Hematopoietic multipotent progenitor cell treated with erythropoietin and hydrocortisone succinate and interleukin-3 and kit ligand, for 17 days (in vitro differentiated cells): Measurements from ENCODE around the gene RAD51B.

ENCODE experiments used
- DNase-seq: peaks from one replicate; pipeline ENCODE4 v3.0.0-alpha.2; 2015; ENCODE audit warnings: low spot score

The RAD51B gene

DNA sequence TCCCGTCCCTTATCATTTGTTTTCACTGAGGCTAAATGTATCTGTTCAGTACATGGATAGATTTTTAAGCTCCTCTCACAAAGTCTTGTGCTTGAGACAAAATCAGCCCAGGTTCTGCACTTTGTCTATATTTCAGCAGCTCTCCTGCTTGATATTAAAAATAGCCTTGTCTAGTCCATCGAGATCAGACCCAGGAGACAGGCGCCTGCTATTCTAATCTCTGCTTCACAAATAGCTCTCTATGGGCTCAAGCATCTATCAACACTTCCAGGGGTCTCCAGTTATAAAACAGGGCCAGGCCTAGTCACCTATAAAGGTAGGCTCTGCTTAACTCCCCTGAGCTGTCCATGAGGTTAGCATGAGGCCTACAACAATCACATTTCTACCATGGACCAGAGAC, 910.8 kb downstream of the RAD51B start:
- no peak for DNase-seq

GRCh38 chr14:68730811-68731425, 911.3 kb downstream of the RAD51B start:
- DNase-seq: no peak

DNA sequence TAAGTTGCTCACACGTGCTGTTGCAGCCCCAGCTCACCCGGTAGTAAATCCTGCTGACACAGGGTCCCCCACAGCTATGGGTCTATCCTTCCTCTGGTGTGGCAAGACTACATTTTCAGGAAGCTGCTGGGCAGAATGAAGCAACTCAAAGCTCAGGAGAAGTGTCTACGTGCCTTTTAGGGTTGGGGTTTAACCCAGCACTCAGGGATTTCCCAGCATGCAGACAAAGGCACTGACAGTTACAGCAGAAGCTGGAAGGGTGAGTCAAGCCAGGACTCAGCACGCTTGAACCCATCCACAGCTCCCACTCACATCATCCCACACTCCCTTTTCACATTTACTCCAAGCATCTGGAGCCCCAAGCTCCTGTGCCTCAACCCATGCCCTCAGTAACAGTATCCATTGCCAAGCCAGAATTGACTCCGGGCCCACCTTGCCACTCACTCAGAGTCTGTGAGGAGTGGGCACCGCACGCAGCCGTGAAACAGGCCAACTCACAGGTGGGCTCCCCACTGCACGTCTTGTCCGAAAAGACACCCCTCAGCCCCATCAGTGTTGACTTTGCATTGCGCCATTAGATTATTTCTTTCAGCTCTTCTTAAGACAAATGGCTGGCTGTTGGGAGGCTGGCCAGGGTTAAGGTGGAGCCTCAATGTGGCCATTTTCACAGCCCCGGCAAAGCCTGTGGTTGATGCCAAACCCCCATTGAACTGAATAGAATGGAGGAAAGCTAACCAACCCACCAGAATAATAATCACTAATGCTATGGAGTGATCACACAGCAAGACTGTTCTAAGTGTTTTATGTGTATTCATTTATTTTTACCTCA, 913.7 kb downstream of the RAD51B start:
- no peak for DNase-seq

DNA sequence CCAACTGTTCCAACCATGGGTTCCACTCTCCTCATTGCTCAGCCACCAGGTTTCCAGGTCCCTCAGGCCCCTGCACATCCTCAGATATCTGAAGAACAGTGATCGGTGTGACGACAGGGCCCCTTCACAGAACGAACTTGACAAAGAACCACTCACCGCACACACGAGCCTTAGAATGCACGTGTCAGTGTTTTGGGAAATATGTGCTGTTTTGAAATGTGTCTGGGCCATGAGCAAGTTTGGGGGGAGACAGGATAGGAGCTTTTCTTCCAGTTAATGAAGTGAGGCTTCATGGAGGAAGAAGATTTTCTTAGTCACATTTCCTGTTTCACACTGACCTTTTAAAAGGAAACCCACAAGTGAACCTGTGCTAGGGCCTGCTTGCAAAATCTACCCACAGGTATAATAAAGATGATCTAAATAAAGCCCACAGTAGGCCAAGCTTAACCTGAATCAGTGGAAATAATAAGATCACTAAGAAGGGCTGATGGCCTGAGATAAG, 914.7 kb downstream of the RAD51B start:
- DNase-seq: no peak

DNA sequence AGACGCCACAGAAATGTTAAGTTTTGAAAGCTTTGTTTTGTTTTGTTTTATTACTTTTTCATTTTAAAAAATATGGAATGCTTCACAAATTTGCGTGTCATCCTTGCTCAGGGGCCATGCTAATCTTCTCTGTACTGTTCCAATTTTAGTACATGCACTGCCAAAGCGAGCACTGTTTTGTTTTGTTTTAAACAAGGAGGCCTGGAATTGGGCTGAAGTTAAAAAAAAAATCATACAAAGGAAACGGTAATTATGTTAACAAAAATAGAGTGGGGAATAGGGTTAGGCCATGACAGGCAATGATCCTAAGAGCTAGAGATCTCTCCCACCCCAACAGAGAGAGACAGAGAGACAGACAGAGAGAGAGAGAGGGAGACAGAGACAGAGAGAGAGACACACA, 916.3 kb downstream of the RAD51B start:
- DNase-seq: no peak

GRCh38 chr14:68736471-68736871, 916.9 kb downstream of the RAD51B start:
- no peak for DNase-seq

GRCh38 chr14:68737086-68737485, 917.5 kb downstream of the RAD51B start:
- no peak for DNase-seq

- no peak for DNase-seq
Observed at GRCh38 chr14:68738559-68738958, 919.0 kb downstream of the RAD51B start.

DNA sequence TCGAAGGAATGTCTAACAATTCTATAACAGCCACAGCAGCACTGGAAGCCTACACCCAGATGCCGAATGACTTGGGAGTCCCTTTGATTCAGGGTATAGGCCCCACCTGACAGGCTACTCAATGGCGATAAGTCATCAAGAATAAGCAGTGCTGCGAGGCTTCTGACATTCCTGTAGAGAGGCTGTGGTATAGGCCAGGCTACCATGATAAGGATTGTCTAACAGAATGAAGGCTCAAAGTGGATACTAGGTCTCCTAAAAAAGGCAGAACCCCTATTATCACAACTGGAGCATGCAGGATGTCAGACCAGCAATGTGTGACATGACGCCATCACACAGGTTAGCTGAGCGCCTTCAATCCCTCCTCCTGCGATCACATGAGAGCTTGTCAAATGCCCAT, 920.1 kb downstream of the RAD51B start:
- DNase-seq: no peak

- DNase-seq: no peak
Observed at GRCh38 chr14:68740788-68741476, 921.4 kb downstream of the RAD51B start.

DNA sequence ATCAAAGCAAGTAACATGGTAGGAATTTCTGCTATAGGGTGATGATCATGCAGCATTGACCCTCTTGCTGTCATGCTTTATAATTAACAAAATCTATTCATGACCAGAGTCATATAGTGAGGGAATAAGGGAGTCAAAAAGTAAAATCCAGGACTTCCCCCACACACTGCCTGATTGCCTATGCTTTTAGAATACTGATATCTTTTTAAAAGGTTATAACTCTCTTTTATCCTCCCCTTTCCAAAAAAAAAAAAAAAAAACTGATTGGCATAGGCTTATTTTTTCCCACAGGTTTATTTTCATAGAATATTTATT, 921.9 kb downstream of the RAD51B start:
- no peak for DNase-seq

DNA sequence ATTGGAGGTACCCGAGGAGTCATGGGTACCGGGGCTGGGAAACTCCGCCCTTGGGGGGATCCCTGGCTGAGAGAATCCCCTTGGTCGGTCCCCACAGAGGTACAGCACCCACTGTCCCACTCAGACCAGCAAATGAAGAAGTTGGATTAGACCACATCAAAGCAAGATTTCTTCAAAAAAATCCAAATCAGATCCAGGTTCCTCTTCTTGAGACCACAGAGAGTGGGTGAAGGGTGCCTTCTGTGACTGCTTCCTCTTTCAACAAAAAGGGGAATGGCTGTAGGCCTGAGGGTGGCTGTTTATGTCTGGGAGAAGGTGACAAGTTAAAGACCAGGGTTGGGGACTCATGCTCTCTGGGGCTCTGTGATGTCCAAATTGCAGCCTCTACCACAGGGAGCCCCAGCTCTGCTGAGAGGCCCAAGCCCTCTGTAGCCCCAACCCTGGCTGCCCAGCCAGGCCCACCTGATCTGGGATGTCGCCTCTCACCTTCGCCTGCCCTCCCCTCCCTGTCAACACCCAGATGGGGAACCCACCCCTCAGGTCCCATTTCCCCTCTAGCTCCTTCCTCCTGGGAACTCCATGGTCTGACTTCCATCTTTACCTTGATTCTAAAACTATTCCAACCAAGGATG, 922.4 kb downstream of the RAD51B start:
- DNase-seq: no peak

DNA sequence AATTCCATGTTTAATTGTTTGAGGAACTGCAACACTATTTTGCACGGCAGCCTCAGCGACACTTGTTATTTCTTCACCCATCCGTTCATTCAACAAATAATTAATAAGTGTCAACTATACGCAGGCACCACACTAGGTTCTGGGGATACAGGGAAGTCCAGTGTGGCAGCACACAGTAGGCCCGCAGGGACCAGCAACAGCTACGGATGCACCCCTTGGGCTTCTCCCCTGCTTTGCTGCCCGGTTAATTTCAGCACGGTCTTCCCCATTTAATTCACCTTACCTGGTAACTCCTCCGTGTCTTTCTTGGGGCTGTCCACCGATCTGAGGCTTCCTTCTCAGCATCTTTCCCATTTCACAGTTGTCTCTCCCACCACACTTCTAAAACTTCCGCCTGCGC, 925.0 kb downstream of the RAD51B start:
- no peak for DNase-seq

DNA sequence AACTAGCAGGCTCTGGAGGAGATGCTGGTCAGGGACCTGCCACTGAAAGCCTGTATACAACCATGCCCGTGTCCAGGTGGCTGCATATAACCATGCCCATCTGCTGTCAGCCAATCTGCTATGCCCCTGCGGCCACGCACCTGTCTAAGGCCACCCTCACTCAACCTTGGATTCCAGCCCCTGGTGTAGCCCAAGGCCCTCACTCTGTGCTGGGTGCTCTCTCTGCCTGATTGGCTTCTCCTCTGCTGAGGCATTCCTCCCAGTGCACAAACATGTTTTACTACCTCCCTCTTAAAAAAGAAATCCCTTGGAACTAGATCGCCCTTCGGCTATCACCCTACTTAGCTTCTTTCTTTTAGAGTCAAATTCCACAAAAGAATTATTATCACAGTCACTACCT, 927.8 kb downstream of the RAD51B start:
- DNase-seq: no peak

GRCh38 chr14:68748260-68748659, 928.7 kb downstream of the RAD51B start:
- no peak for DNase-seq

DNA sequence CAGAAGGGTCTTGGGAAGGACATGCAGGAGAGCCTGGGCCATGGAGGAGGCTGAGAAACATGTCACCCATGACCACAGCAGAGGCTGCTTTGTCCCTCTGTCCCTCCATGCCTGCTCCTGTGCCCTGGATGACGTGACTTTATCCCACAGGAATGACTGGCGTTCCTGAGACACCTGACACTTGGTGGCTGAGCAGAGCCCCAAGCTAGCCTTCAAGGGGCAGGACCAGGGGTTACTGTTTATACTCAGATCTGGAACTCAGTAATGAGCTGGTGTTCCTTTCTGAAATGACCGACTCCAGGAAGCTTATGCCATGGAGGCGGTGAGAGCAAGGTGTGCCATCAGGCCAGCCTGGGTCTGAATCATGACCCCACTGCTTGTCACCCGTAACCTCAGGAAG, 929.1 kb downstream of the RAD51B start:
- DNase-seq: no peak

DNA sequence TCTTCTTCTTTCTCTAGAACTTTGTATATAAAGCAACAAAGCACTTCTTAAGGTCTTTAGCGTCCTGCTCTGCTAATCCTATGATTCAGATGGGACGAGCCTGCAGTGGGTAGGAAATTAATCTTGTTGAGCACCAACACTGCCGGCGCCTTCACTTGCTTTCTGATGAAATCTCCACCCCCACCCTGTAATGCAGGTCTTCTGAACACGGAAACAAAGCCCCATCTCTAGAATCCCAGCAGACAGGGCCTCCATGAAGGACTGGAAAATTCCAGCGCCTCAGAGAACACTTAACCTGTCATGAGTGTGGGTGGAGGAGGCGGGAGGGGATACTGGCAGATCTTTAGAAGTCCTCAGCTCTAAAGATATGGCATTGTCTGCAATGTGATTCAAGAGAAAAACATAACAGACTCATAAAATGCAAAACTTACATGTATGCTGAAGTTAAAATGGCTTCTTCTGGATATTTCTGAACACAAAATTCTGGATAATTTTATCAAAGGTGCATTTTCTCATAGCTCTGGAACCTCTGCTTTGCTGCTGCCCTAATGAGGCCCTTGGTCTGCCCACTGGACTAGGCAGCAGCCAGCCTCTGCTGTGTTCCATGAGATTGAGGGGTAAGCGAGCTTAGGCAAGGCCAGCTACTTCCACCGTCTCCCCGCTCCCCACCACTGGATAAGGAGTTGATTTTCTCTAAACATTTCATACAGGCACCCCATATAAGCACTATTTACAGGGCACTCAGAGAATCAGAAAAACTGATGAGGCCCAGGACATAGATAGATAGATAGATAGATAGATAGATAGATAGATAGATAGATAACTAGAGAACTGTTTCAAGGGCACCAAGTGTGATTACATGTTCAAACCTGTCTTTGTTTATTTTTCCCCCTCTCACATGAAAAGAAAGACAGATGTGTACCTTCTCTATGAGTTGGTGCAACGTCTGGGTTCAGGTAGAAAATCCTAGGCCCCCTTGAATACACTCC, 930.2 kb downstream of the RAD51B start:
- no peak for DNase-seq

GRCh38 chr14:68752271-68753006, 932.9 kb downstream of the RAD51B start:
- DNase-seq: no peak

DNA sequence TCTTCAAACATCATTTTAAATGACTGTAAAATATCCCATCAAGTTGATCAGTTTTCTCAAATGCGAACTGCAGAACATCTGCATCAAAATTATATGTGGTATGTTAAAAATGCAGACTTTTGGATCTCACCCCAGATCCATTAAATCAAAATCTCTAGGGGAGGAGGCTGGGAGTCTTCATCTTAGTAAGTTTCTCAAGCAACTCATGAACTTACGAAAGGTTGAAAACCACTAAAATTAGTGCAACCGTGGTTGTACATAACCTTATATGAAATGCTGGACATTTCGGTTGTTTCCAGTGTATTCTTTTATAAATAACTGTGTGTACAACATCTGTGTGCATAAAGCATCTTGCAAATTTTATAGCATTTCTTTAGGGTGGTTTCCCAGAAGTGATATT, 934.1 kb downstream of the RAD51B start:
- DNase-seq: no peak

GRCh38 chr14:68755016-68755353, 935.4 kb downstream of the RAD51B start:
- DNase-seq: no peak

DNA sequence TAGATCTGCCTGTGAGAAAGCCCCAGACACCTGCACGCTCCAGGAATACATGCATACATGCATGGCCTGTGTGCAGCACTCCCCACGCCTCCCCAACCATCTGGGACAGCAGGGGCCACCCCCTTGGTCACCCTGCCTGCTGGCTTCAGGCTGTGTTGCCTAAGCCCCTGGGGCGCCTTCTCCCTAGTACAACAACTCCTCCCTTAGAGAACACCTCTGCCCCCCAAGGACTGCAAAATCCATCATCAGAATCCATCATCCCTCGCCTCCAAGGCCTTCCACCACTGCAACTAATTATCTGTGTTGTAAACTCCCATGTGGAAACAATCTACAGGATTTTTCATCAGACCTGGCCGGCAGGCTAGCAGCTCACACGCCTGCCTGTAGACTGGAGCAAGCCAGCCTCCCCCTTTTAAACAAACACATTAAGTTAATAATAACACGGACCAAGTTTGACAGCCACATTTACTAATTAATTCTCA, 936.5 kb downstream of the RAD51B start:
- DNase-seq: no peak
